GM06990 (cell line): ENCODE measurements around the gene PGA4.
"Not testable (repeated sequence)": the region's sequence is repeated elsewhere in the genome, so short reads cannot be mapped to it uniquely, and the experiment has no call there.

Source experiments
- DNase-seq: peaks from one replicate; pipeline ENCODE4 v3.0.0-alpha.2; 2011; ENCODE audit not compliant: insufficient read length; ENCODE audit errors: extremely low read depth
- H3K27me3 ChIP-seq: replicated peaks from 2 replicates; pipeline ENCODE4 v1.6.0; 2011; ENCODE audit warnings: low read length; ENCODE audit not compliant: control insufficient read depth, insufficient read depth
- H3K36me3 ChIP-seq: 2 replicates; pipeline ENCODE4 v1.5.1; 2011; ENCODE audit warnings: low read length; ENCODE audit not compliant: control insufficient read depth, insufficient read depth
- H3K4me3 ChIP-seq: replicated peaks from 2 replicates; pipeline ENCODE4 v1.5.1; 2011; ENCODE audit warnings: low read depth, mild to moderate bottlenecking, control low read depth, low read length
- CTCF ChIP-seq: IDR thresholded peaks from 2 replicates; pipeline ENCODE4 v1.5.1; 2011; ENCODE audit warnings: low read length, control low read depth, mild to moderate bottlenecking, inconsistent platforms; ENCODE audit not compliant: insufficient read depth, poor library complexity, severe bottlenecking

The PGA4 gene

GRCh38 chr11:61222047-61222446 lies at the start of gene PGA4:
TSS of gene PGA4 (plus strand) at chr11:61222347. CDS start at chr11:61222401, 54 bp downstream.
- H3K27me3 ChIP-seq, H3K36me3 ChIP-seq, DNase-seq, H3K4me3 ChIP-seq: not testable (repeated sequence)

DNA sequence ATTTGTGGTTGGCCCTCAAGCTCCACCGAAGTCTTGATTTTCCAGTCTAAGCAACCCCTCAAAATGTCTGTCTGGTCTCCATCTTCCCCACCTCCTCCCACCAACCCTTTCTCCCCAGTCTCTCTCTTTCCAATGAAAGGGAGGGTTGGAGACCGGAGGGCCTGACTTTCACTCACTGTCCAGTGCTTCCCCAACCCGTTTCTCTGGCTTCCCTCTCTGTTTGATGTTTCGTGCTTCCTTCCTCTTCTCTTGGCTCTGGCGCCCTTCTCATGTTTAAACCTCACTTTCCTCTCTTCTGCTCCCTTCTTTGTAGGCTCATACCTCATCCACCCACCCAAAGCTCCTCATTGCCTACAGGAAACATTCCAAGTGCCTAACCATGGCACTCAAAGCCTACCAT lies 49.8 kb upstream of the PGA4 start:
- no peaks in the 10 kb centered on the region; the same call in none of the 2 replicates for H3K27me3 ChIP-seq

GRCh38 chr11:61172888-61173287 lies 49.3 kb upstream of the PGA4 start:
- no peak overlapping the region for H3K4me3 ChIP-seq
- DNase-seq: no peak
- no peaks in the 10 kb centered on the region; the same call in none of the 2 replicates for H3K27me3 ChIP-seq
- TF ChIP-seq CTCF: no peak
- H3K36me3 ChIP-seq: no peaks in the 10 kb centered on the region

More for the DNA sequence above, 49.8 kb upstream of the PGA4 start:
- DNase-seq: no peak
- Histone ChIP-seq H3K4me3 (no peak overlapping the region), H3K36me3 (no peaks in the 10 kb centered on the region)
- no peak for TF ChIP-seq CTCF

- no peaks in the 10 kb centered on the region for H3K36me3 ChIP-seq
- peak; percentile 41 for TF ChIP-seq CTCF
- no peak for DNase-seq
- no peaks in the 10 kb centered on the region; the same call in none of the 2 replicates for H3K27me3 ChIP-seq
- H3K4me3 ChIP-seq: no peak overlapping the region
Observed at GRCh38 chr11:61173456-61173855, 48.7 kb upstream of the PGA4 start.

DNA sequence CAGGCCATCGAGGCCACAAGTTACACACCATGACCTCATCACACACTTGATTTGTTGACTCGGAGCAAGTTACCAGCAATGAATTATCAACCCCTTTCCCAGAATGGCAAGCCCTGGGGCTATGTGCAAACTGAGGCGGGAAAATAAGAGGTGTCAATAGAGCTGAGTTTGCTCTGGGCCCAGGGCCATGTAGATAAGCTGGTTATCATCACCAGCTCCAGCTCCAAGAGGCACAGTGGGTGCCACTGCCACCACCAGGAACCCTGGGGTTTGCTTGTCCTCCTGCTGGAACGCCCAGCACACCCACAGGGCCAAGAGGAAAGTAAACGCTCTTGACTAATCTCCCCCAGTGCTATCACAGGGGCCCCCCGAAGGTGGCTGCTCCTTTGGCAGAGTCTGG lies 47.9 kb upstream of the PGA4 start:
- Histone ChIP-seq H3K27me3 (no peaks in the 10 kb centered on the region; the same call in none of the 2 replicates), H3K4me3 (no peak overlapping the region), H3K36me3 (no peaks in the 10 kb centered on the region)
- no peak for TF ChIP-seq CTCF
- no peak for DNase-seq

DNA sequence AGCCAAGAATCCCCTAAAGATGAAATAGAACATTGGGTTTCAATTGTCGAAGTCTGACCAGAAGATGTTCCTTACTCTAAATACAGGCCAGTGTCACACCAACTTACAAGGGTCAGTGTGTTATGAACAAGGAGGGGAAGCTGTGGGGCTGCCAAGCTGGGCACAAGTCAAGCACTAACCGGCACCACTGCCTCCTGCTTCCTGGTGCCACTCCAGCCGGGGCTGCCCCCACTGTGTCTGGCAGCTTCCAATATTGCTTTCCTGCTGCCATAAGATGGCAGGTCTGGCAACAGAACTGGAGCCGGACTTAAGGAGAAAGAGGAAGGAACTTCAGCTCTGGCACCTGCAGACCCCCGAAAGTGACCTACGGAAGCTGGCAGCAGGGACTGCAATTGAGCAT lies 47.2 kb upstream of the PGA4 start:
- no peak overlapping the region for H3K4me3 ChIP-seq
- DNase-seq: no peak
- H3K36me3 ChIP-seq: no peaks in the 10 kb centered on the region
- no peaks in the 10 kb centered on the region; the same call in none of the 2 replicates for H3K27me3 ChIP-seq
- TF ChIP-seq CTCF: no peak
